ENCODE measurements around the gene PABPC3.

The PABPC3 gene

DNA sequence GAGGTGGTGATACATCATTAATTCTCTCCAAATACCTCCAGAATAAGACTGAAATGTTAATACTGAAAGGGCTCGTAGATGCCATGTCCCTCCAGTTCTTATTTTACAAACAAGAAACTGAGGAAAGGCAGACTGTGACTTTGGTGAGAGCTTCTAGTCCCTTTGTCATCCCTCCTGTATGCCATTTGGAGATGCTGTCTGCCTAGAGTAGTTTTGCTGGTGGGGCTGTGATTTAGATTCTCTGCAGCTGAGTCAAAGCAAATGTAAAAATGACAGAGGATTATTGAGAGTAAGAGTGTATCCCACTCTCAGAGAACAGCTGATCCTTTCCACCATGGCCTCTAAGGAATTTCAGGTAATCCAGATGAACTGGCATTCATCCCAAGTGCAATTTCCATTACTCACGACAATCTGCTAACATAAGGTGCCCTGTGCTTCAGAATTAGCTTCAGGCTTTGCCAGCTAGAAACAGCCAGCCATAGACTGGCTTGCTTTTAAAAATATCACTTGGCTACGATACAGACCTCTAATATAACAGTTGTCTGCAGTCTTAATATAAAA, 16.8 kb downstream of the PABPC3 start:
- DNase-seq (ENCODE audit: low read depth) = no peak

- no peak for DNase-seq (ENCODE audit: low read depth)
These were observed 18.3 kb downstream of the PABPC3 start for GRCh38 chr13:25114220-25114619.

DNA sequence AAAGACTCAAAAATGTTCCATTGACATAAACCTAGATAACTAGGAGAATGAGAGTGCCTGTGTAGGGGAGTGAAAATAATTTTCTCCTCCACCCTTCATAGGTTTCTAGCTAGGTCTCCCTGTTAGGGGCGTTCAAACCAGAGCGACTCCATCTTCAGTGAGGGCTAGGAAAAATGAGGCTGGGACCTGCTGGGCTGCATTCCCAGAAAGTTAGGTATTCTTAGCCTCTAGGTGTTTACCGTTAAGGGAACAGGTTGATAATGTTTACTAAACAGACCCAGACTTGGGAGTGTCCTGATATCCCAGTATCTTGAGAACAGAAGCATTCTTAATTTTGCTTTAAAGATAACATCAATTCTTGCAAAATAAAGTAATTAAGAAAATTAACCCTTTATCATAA, 20.1 kb downstream of the PABPC3 start:
- no peak for DNase-seq (ENCODE audit: low read depth)

DNA sequence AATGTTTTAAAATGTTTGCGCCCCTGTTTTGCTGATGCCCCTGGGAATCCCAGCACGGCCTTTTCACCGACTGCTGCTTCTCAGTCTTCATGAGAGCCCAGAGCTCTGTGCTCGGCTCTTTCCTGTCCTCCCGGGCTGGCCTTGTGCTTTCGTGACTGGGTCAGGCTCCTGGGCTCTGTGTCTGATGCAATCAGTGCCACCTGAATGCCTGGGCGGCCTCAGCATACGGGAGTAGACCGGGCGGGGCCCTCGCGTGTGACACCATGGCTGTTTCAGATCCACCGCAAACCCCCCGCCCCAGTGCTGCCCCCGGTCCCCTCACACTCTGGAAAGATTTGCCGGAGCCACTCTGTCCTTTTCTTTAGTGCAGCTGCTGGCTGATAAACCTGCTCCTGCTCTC, 21.4 kb downstream of the PABPC3 start:
- DNase-seq (ENCODE audit: low read depth) = no peak

DNA sequence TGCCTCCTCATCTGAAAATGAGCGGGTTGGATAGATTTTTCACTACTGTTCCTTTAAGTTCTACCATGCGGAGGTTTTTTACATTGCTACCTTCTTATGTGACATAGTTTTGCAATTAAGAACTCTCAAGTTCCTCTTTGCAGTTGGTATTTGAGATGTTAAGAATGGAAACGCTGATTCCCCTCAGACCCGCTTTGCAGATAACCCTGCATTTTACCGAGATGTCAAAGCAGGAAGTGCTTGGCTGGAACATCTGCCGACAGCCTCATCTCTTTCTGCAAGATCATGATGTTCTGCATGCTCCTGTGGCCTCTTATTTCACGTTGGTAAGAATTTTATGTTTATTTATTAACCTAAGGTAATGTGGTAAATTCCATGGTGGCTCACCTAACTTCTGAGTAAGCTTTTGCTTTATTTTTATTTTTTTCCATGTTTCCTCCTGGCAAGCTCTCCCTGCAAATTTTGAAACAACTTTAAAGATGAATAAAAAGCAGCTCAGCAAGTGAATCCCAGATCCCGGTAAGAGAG, 22.5 kb downstream of the PABPC3 start:
- DNase-seq (ENCODE audit: low read depth) = no peak

- DNase-seq (ENCODE audit: low read depth) = no peak
These were observed 35.0 kb downstream of the PABPC3 start for GRCh38 chr13:25130944-25131343.

- DNase-seq (ENCODE audit: low read depth) = no peak
These were observed 36.0 kb downstream of the PABPC3 start for GRCh38 chr13:25131881-25132420.

DNA sequence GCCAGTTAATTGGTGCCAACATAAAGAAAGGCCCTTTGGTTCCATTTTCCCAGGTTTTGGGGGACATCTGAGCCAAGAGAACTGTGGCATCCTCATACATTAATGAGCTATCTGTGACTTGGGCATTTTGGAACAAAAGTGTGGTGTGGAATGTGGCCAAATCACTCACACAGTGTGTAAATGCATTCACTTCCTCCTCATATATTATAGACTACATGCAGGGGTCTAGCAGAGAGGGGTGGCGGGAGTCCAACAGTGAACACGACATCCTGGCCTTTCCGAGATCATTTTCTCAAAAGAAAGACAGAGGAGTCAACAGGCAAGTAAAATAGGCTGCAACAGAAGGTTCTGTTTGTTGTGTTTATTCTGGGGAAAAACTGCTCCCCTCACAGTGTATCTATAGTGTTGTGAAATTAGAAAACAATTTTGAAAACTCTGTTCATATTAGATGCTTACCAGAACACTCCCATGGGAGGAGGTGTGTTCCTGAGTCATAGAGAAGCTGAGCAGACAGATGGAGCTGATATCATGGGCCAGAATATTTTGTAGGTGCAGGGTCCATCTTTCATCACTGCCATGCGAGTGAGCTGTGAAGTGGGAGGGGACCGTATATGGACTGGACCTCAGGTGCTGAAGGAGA, 36.9 kb downstream of the PABPC3 start:
- no peak for DNase-seq (ENCODE audit: low read depth)

- DNase-seq (ENCODE audit: low read depth) = no peak
These were observed 40.0 kb downstream of the PABPC3 start for GRCh38 chr13:25135896-25136295.

DNA sequence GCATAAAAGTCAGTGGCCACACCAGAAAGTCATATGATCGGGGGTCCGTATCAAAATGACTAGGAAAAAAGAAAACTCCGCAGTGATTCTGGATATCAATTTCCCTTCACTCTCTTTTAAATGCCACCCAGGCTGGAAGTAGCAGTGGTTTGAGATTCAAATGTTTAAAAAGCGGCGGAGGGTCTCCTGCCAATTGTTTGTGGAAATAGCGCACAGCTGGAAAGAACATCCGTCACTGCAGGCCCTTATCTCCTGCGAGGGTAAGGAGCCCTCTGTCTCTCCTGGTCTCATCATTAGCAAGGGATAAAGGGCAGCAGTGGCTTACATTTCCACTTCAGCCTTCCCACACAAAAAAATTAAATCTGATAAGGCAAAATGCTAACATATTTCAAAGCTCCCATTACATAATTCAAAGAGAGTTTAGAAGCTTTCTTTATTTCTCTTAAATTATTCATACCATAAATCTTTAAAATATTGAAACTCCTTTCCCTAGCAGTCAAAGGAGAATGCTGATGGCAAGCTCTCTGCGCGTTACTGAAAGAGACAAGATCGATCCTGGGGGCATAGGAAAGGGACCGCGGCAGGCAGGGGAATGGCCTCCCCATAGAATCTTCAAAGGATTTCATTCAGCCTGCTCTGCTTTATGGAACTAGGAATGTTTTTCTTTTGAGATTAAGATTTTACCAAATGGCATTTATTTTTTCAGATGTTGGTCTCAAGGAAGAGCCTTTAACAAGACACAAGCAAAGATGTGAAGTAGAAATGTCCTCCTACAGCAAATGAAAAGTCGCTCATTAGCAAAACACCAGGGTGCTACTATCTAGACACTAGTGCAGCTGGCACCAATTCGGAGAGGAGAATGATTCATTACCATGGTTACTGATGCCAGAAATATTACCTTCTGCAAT, 41.2 kb downstream of the PABPC3 start:
- no peak for DNase-seq (ENCODE audit: low read depth)

GRCh38 chr13:25137788-25138115, 41.8 kb downstream of the PABPC3 start:
- DNase-seq (ENCODE audit: low read depth) = no peak

- no peak for DNase-seq (ENCODE audit: low read depth)
These were observed 45.1 kb downstream of the PABPC3 start for GRCh38 chr13:25141042-25141441.

DNA sequence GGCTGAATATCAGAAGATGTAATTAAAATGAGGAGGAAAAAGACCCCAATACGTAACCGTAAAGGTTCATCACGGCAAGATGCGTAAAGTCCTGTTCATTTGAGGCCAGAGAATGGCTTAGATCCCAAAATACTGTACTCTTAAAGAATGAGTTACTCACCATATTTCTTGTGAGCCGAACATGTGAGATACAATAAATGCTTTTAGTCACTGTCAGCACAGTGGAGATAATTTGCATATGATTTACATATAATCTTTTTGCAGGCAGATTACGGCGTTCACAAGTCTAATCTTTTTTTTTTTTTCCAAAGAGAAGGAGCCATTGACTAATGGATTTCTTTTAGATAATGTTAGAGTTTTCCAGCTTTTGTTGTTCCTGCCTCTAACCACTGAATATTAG, 47.8 kb downstream of the PABPC3 start:
- no peak for DNase-seq (ENCODE audit: low read depth)

GRCh38 chr13:25147638-25148401, 51.9 kb downstream of the PABPC3 start:
- no peak for DNase-seq (ENCODE audit: low read depth)

DNA sequence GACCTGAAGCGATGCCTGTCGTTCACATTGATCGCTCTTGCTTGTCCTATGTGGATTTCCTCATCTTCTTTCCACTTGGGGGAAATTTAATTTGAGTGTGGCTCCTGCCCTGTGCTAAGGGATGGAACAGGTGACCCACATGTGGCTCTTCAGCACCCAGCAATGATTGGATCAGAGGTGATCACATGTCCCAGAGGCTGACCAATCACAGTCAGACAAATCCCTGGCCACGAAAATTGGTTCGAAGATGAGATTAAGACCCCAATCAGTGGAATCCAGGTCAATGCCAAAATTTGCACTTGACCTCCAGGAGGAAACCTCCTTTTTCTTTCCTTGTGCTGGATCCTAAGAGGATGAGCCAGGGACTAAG, 52.5 kb downstream of the PABPC3 start:
- DNase-seq (ENCODE audit: low read depth) = no peak
